Stimulated activated CD8-positive, alpha-beta memory T cell treated with anti-CD3 and anti-CD28 coated beads, Interleukin-15, amount 100 ng/mL, for 1 hour (primary cell): Measurements from ENCODE around the gene WASF2.
"Not testable (repeated sequence)": the region's sequence is repeated elsewhere in the genome, so short reads cannot be mapped to it uniquely, and the experiment has no call there.

Source experiments
- DNase-seq: peaks from one replicate; pipeline ENCODE4 v3.0.0-alpha.2; 2020; ENCODE audit warnings: low read depth

WASF2 gene

GRCh38 chr1:27496604-27497155 lies 6.7 kb upstream of the WASF2 start:
- DNase-seq, result no peak

GRCh38 chr1:27492796-27493195 lies 2.8 kb upstream of the WASF2 start:
- no peak for DNase-seq

GRCh38 chr1:27491748-27492700 lies 2.1 kb upstream of the WASF2 start:
- no peak for DNase-seq

- no peak for DNase-seq
Observed at GRCh38 chr1:27489501-27489972, 430 bp downstream of the WASF2 start.

GRCh38 chr1:27487966-27488884 lies 1.7 kb downstream of the WASF2 start:
- DNase-seq, result no peak

GRCh38 chr1:27485363-27485762 lies 4.6 kb downstream of the WASF2 start:
- no peak for DNase-seq

GRCh38 chr1:27483659-27484058 lies 6.3 kb downstream of the WASF2 start:
- no peak for DNase-seq

- DNase-seq, result no peak
Observed at GRCh38 chr1:27481994-27482620, 7.9 kb downstream of the WASF2 start.

- no peak for DNase-seq
Observed at GRCh38 chr1:27478098-27478497, 11.9 kb downstream of the WASF2 start.

- DNase-seq, result no peak
Observed at GRCh38 chr1:27476237-27476636, 13.7 kb downstream of the WASF2 start.

- DNase-seq, result no peak
Observed at GRCh38 chr1:27475720-27476119, 14.2 kb downstream of the WASF2 start.

GRCh38 chr1:27473755-27474154 lies 16.2 kb downstream of the WASF2 start:
- DNase-seq, result no peak

GRCh38 chr1:27472098-27472497 lies 17.9 kb downstream of the WASF2 start:
- not testable (repeated sequence) for DNase-seq

- DNase-seq, result no peak
Observed at GRCh38 chr1:27471477-27471876, 18.5 kb downstream of the WASF2 start.

- no peak for DNase-seq
Observed at GRCh38 chr1:27469334-27469733, 20.6 kb downstream of the WASF2 start.

- DNase-seq, result not testable (repeated sequence)
Observed at GRCh38 chr1:27468378-27468777, 21.6 kb downstream of the WASF2 start.

GRCh38 chr1:27464926-27465647 lies 24.9 kb downstream of the WASF2 start:
- DNase-seq, result no peak

GRCh38 chr1:27463916-27464315 lies 26.1 kb downstream of the WASF2 start:
- not testable (repeated sequence) for DNase-seq

- DNase-seq, result not testable (repeated sequence)
Observed at GRCh38 chr1:27458521-27458920, 31.4 kb downstream of the WASF2 start.

- DNase-seq, result no peak
Observed at GRCh38 chr1:27455139-27455811, 34.7 kb downstream of the WASF2 start.

- DNase-seq, result no peak
Observed at GRCh38 chr1:27454610-27455009, 35.4 kb downstream of the WASF2 start.
